ENCODE results near the gene HJURP. TPM values are rescaled to one million over a fixed set of nuclear protein-coding genes. Genes with fewer than 3 reads are reported as not detected.
A peak's percentile ranks its signal among the peaks of the same experiment; 100 is the strongest.

HJURP gene
- polyA plus RNA-seq, 1 of the 3 experiments (the other 2 are of a cell fraction): 13.2 TPM

GRCh38 chr2:233852056-233852455, 2.3 kb downstream of the HJURP start:
- Histone ChIP-seq H3F3A (replicated peaks; ENCODE audit: insufficient read depth) (peaks cover 3% of the 10 kb centered on the region), H2AFZ (ENCODE audit: low read depth) (peak overlapping the region; percentile 95), H3K27ac (ENCODE audit: low read depth in 2 of 2, low read length in 1 of 2) (no peak overlapping the region; a peak in 1 of 4 replicates), H3K79me2 (ENCODE audit: insufficient read depth) (peaks cover 73% of the 10 kb centered on the region), H4K20me1 (ENCODE audit: insufficient read depth) (peaks cover 25% of the 10 kb centered on the region; the same call in 1 of the 2 replicates), H3K9ac (peak overlapping the region; percentile 88; the same call in 1 of the 2 replicates), H3K4me1 (ENCODE audit: control insufficient read depth in 1 of 2, insufficient read depth in 2 of 2, low read depth in 1 of 2, low read length in 1 of 2) (peaks cover 11 to 26% of the 10 kb centered on the region in 2 experiments; a peak in 2 of 4 replicates), H3K4me2 (peak overlapping the region; percentile 96), H3K36me3 (replicated peaks in 1 of 2; ENCODE audit: control insufficient read depth in 1 of 2, insufficient read depth in 2 of 2, low read length in 1 of 2) (peaks cover 14 to 33% of the 10 kb centered on the region in 2 experiments), H3K4me3 (ENCODE audit: low read depth in 2 of 2, low read length in 1 of 2) (peak overlapping the region in 1 of 2 experiments; percentile 93; a peak in 3 of 4 replicates), H3K9me3 (no peaks in the 10 kb centered on the region), H3K27me3 (ENCODE audit: insufficient read depth) (no peaks in the 10 kb centered on the region), H3K9me2 (no peaks in the 10 kb centered on the region)
- no peak for TF ChIP-seq ZBTB33 (IDR thresholded peaks at IDR 0.05; ENCODE audit: borderline replicate concordance, low read depth)
- no peak for TF ChIP-seq GATA2 (CRISPR knock-in tag; IDR thresholded peaks at IDR 0.05)
- no peak for TF ChIP-seq SIN3A (IDR thresholded peaks at IDR 0.05; ENCODE audit: borderline replicate concordance, low read depth, low read length)
- no peak for TF ChIP-seq GABPA (IDR thresholded peaks at IDR 0.05; ENCODE audit: low read depth)
- TF ChIP-seq FOXJ3 (CRISPR knock-in tag; IDR thresholded peaks at IDR 0.05): no peak
- TF ChIP-seq RXRA (IDR thresholded peaks at IDR 0.05; ENCODE audit: borderline replicate concordance, low read depth): no peak
- TF ChIP-seq, protein P1, sequence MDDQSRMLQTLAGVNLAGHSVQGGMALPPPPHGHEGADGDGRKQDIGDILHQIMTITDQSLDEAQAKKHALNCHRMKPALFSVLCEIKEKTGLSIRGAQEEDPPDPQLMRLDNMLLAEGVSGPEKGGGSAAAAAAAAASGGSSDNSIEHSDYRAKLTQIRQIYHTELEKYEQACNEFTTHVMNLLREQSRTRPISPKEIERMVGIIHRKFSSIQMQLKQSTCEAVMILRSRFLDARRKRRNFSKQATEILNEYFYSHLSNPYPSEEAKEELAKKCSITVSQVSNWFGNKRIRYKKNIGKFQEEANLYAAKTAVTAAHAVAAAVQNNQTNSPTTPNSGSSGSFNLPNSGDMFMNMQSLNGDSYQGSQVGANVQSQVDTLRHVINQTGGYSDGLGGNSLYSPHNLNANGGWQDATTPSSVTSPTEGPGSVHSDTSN (IDR thresholded peaks at IDR 0.05): no peak
- TF ChIP-seq, protein P2, sequence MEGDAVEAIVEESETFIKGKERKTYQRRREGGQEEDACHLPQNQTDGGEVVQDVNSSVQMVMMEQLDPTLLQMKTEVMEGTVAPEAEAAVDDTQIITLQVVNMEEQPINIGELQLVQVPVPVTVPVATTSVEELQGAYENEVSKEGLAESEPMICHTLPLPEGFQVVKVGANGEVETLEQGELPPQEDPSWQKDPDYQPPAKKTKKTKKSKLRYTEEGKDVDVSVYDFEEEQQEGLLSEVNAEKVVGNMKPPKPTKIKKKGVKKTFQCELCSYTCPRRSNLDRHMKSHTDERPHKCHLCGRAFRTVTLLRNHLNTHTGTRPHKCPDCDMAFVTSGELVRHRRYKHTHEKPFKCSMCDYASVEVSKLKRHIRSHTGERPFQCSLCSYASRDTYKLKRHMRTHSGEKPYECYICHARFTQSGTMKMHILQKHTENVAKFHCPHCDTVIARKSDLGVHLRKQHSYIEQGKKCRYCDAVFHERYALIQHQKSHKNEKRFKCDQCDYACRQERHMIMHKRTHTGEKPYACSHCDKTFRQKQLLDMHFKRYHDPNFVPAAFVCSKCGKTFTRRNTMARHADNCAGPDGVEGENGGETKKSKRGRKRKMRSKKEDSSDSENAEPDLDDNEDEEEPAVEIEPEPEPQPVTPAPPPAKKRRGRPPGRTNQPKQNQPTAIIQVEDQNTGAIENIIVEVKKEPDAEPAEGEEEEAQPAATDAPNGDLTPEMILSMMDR (IDR thresholded peaks at IDR 0.05): no peak
- no peak for TF ChIP-seq TCF12 (IDR thresholded peaks at IDR 0.05)
- no peak for TF ChIP-seq MXI1 (IDR thresholded peaks at IDR 0.05; ENCODE audit: low read depth, low read length)
- no peak for TF ChIP-seq NRF1 (IDR thresholded peaks at IDR 0.05; ENCODE audit: low read depth, low read length)
- TF ChIP-seq CHD2 (IDR thresholded peaks at IDR 0.05; ENCODE audit: low read length, partially characterized antibody): no peak
- no peak for TF ChIP-seq TAF1 (IDR thresholded peaks at IDR 0.05; ENCODE audit: borderline replicate concordance, low read depth, low read length)
- no peak for TF ChIP-seq POLR2AphosphoS5 (IDR thresholded peaks at IDR 0.05; ENCODE audit: low read depth, low read length)
- TF ChIP-seq, protein P3, sequence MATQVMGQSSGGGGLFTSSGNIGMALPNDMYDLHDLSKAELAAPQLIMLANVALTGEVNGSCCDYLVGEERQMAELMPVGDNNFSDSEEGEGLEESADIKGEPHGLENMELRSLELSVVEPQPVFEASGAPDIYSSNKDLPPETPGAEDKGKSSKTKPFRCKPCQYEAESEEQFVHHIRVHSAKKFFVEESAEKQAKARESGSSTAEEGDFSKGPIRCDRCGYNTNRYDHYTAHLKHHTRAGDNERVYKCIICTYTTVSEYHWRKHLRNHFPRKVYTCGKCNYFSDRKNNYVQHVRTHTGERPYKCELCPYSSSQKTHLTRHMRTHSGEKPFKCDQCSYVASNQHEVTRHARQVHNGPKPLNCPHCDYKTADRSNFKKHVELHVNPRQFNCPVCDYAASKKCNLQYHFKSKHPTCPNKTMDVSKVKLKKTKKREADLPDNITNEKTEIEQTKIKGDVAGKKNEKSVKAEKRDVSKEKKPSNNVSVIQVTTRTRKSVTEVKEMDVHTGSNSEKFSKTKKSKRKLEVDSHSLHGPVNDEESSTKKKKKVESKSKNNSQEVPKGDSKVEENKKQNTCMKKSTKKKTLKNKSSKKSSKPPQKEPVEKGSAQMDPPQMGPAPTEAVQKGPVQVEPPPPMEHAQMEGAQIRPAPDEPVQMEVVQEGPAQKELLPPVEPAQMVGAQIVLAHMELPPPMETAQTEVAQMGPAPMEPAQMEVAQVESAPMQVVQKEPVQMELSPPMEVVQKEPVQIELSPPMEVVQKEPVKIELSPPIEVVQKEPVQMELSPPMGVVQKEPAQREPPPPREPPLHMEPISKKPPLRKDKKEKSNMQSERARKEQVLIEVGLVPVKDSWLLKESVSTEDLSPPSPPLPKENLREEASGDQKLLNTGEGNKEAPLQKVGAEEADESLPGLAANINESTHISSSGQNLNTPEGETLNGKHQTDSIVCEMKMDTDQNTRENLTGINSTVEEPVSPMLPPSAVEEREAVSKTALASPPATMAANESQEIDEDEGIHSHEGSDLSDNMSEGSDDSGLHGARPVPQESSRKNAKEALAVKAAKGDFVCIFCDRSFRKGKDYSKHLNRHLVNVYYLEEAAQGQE (IDR thresholded peaks at IDR 0.05; ENCODE audit: low read depth, low read length): no peak
- TF ChIP-seq FOXM1 (IDR thresholded peaks at IDR 0.05; ENCODE audit: low read depth): no peak
- no peak for TF ChIP-seq RFX5 (IDR thresholded peaks at IDR 0.05; ENCODE audit: low read length)
- no peak for TF ChIP-seq IRF3 (IDR thresholded peaks at IDR 0.05; ENCODE audit: low read depth, low read length)
- TF ChIP-seq FOSL2 (IDR thresholded peaks at IDR 0.05; ENCODE audit: borderline replicate concordance, low read depth): no peak
- TF ChIP-seq EP300 (IDR thresholded peaks at IDR 0.05; ENCODE audit: borderline replicate concordance in 1 of 2, low read depth in 1 of 2, low read length in 1 of 2): no peak
- WGBS (ENCODE audit: low lambda C conversion rate): 71% methylated on average over 2 of the region's 3 CpGs
- no peak for DNase-seq
- POLR2A ChIA-PET: no interaction called here
- CTCF ChIA-PET: interaction anchor here (1.1 kb wide), 1 partner anchor 9 kb away, joined by 3 read pairs; no protein-coding TSS in a partner anchor

Data from SK-N-SH (cell line).